Stimulated activated naive B cell treated with anti-CD40 and anti-IgM and Interleukin-4, amounts not matched to agents 10 μg/mL and 1 μg/mL and 100 μg/mL, for 72 hours (primary cell): Measurements from ENCODE around the gene PLPPR3.
A peak's percentile ranks its signal among the peaks of the same experiment; 100 is the strongest.
"Not testable (repeated sequence)": the region's sequence is repeated elsewhere in the genome, so short reads cannot be mapped to it uniquely, and the experiment has no call there.

Experiments
- ATAC-seq, 2 donors: fragments of 150-1000 bp; cut with Tn5 transposase; replicated peaks; 2 replicates each; pipeline ENCODE4 v1.10.0; 2021; ENCODE audit warnings: moderate library complexity in 1 of 2
- DNase-seq: peaks from one replicate; pipeline ENCODE4 v3.0.0; 2021
- H3K27ac Mint-ChIP-seq: one replicate; pipeline ENCODE4 v1.8.0; 2022; ENCODE audit warnings: mild to moderate bottlenecking, mixed read lengths
- H3K27me3 Mint-ChIP-seq, 2 donors: one replicate each; pipeline ENCODE4 v1.8.0; 2022; ENCODE audit warnings: mixed read lengths in 2 of 2
- H3K36me3 Mint-ChIP-seq, 2 donors: one replicate each; pipeline ENCODE4 v1.8.0; 2022; ENCODE audit warnings: mixed read lengths in 2 of 2, mild to moderate bottlenecking in 1 of 2
- H3K4me1 Mint-ChIP-seq, 2 donors: one replicate each; pipeline ENCODE4 v1.8.0; 2022; ENCODE audit warnings: mixed read lengths in 2 of 2, mild to moderate bottlenecking in 1 of 2
- H3K4me3 Mint-ChIP-seq, 2 donors: one replicate each; pipeline ENCODE4 v1.8.0; 2022; ENCODE audit warnings: mild to moderate bottlenecking in 2 of 2, mixed read lengths in 2 of 2, moderate library complexity in 1 of 2
- H3K9me3 Mint-ChIP-seq, 2 donors: one replicate each; pipeline ENCODE4 v1.8.0; 2022; ENCODE audit warnings: mixed read lengths in 2 of 2, mild to moderate bottlenecking in 1 of 2

The PLPPR3 gene

DNA sequence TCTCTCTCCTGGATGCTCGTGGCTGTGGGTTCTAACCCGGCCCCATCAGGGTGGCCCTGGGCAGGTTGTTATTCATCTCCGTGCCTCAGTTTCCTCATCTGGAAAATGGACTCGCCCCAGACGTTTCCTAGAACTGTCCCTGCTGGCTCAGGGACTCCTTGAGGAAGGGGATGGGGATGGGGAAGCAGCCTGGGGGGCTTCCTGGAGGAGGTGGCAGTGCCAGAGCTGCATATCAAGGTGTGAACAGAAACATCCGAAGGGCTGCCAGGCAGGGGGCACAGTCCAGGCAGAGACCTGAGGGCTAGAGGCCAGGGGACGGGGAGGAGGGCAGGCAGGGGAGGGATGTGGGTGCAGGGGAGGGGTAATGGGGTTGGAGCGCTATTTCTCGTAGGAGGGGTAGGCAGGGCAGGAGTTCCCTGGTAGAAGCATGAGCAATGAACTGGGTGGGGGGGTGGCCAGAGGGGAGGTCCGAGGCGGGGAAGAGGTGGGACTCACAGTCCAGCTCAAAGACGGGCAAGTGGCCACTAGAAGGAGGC lies 26.7 kb upstream of the PLPPR3 start:
- H3K9me3 Mint-ChIP-seq = no peaks in the 10 kb centered on the region
- H3K4me3 Mint-ChIP-seq = no peak overlapping the region
- no peak for DNase-seq
- no peak overlapping the region for H3K27ac Mint-ChIP-seq
- peaks cover 6 to 12% of the 10 kb centered on the region in 2 donors for H3K4me1 Mint-ChIP-seq
- H3K36me3 Mint-ChIP-seq = peaks cover 0 to 4% of the 10 kb centered on the region in 2 donors
- H3K27me3 Mint-ChIP-seq = peaks cover 47 to 80% of the 10 kb centered on the region in 2 donors
- ATAC-seq = no peak

DNA sequence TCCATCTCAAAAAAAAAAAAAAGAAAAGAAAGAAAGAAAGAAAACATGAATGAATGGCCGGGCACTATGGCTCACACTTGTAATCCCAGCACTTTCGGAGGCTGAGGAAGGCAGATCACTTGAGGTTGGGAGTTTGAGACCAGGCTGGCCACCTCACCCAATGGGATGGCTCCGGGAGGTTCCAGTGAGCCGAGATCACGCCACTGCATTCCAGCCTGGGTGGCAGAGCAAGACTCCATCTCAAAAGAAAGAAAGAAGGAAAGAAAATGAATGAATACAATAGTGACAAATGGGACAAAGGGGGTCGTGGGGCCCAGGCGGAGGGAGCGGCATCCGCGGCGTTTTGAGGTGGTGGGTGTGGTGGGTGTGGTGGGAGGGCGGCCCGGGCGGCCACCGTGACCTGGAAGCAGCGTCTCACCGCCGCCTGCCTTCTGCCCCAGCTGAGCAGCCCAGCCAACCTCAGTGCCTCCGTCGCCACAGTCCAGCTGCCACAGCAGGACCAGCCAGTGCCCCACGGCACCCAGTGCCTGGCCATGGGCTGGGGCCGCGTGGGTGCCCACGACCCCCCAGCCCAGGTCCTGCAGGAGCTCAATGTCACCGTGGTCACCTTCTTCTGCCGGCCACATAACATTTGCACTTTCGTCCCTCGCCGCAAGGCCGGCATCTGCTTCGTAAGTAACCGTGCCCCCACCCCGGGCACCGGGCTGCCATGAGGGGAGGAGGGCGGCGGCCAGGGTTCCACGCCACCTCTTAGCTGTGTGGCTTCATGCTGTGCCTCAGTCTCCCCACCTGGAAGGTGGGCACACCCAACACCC lies 24.2 kb upstream of the PLPPR3 start:
- Mint-ChIP-seq H3K36me3 (peaks cover 0 to 8% of the 10 kb centered on the region in 2 donors), H3K27me3 (peaks cover 53 to 75% of the 10 kb centered on the region in 2 donors), H3K4me1 (peaks cover 11 to 12% of the 10 kb centered on the region in 2 donors), H3K9me3 (peaks cover 0 to 5% of the 10 kb centered on the region in 2 donors), H3K27ac (no peak overlapping the region), H3K4me3 (no peak overlapping the region)
- no peak for ATAC-seq
- DNase-seq = no peak

- peak overlapping the region in 1 of 2 donors; percentile 74 for H3K4me3 Mint-ChIP-seq
- peaks cover 0 to 8% of the 10 kb centered on the region in 2 donors for H3K36me3 Mint-ChIP-seq
- peak overlapping the region; percentile 80 for H3K27ac Mint-ChIP-seq
- H3K4me1 Mint-ChIP-seq = peaks cover 12 to 13% of the 10 kb centered on the region in 2 donors
- ATAC-seq = peak in 1 of 2 donors; percentile 20
- H3K9me3 Mint-ChIP-seq = peaks cover 0 to 5% of the 10 kb centered on the region in 2 donors
- H3K27me3 Mint-ChIP-seq = peaks cover 49 to 64% of the 10 kb centered on the region in 2 donors
- DNase-seq = no peak
Measured at GRCh38 chr19:844546-844971, 22.8 kb upstream of the PLPPR3 start.

GRCh38 chr19:843836-844545 lies 22.2 kb upstream of the PLPPR3 start:
- H3K4me3 Mint-ChIP-seq = peak overlapping the region in 1 of 2 donors; percentile 74
- ATAC-seq (no peak), DNase-seq (no peak)
- peaks cover 12 to 14% of the 10 kb centered on the region in 2 donors for H3K4me1 Mint-ChIP-seq
- peak overlapping the region; percentile 80 for H3K27ac Mint-ChIP-seq
- peaks cover 0 to 5% of the 10 kb centered on the region in 2 donors for H3K9me3 Mint-ChIP-seq
- peaks cover 52 to 64% of the 10 kb centered on the region in 2 donors for H3K27me3 Mint-ChIP-seq
- H3K36me3 Mint-ChIP-seq = peaks cover 0 to 8% of the 10 kb centered on the region in 2 donors

- ATAC-seq (peak in 1 of 2 donors; percentile 44), DNase-seq (no peak)
- Mint-ChIP-seq H3K27me3 (peaks cover 53 to 62% of the 10 kb centered on the region in 2 donors), H3K36me3 (peaks cover 0 to 8% of the 10 kb centered on the region in 2 donors), H3K9me3 (peaks cover 0 to 5% of the 10 kb centered on the region in 2 donors), H3K4me1 (peaks cover 12 to 14% of the 10 kb centered on the region in 2 donors), H3K4me3 (no peak overlapping the region), H3K27ac (peak overlapping the region; percentile 25)
Measured at GRCh38 chr19:843180-843835, 21.6 kb upstream of the PLPPR3 start.

GRCh38 chr19:842802-843179 lies 21.0 kb upstream of the PLPPR3 start:
- not testable (repeated sequence) for DNase-seq, H3K27ac Mint-ChIP-seq, H3K36me3 Mint-ChIP-seq, H3K9me3 Mint-ChIP-seq, H3K4me3 Mint-ChIP-seq, ATAC-seq
- Mint-ChIP-seq H3K4me1 (peaks cover 12 to 14% of the 10 kb centered on the region in 2 donors), H3K27me3 (peaks cover 47 to 57% of the 10 kb centered on the region in 2 donors)

DNA sequence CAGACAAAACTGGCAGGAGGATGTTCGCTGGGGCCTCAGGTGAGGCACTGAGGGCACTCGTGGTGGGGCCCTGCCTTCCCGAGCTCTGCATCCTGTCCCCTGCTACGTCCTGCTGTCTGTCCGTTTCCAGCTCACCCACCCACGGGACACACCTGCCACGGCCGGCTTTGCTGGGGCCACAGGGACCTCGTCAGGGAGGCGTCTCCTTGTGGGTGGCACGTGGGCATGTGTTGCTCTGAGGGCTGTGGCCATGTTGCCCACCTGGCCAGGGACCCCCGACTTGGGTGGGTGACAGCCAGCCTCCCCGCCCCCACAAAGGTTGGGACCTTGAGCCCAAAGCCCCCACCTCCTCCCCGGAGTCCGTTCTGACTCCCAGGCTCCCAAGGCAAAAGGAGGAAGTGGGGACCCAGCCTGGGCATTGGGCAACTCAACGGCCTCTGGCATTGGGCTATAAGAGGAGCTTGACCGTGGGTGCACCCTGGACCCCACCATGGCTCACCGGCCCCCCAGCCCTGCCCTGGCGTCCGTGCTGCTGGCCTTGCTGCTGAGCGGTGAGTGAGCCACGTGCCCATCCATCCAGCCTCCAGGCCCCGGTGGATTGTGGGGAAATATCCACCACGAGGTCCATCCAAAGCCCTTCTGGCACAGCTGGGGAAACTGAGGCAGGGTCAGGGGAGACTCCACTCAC lies 18.9 kb upstream of the PLPPR3 start, which contains the start of gene PRTN3:
PRTN3 (plus strand) TSS at position 481 of the 688 bp plus-strand sequence; CDS start at position 491, 10 bp downstream.
- DNase-seq = no peak
- Mint-ChIP-seq H3K4me3 (no peak within 1 kb of the TSS), H3K27ac (no peak within 1 kb of the TSS), H3K27me3 (peaks cover 50% of the 10 kb centered on the region in 2 donors), H3K36me3 (peaks cover 0 to 8% of the 10 kb centered on the region in 2 donors), H3K9me3 (peaks cover 0 to 5% of the 10 kb centered on the region in 2 donors), H3K4me1 (peaks cover 11 to 13% of the 10 kb centered on the region in 2 donors)
- ATAC-seq = no peak

DNA sequence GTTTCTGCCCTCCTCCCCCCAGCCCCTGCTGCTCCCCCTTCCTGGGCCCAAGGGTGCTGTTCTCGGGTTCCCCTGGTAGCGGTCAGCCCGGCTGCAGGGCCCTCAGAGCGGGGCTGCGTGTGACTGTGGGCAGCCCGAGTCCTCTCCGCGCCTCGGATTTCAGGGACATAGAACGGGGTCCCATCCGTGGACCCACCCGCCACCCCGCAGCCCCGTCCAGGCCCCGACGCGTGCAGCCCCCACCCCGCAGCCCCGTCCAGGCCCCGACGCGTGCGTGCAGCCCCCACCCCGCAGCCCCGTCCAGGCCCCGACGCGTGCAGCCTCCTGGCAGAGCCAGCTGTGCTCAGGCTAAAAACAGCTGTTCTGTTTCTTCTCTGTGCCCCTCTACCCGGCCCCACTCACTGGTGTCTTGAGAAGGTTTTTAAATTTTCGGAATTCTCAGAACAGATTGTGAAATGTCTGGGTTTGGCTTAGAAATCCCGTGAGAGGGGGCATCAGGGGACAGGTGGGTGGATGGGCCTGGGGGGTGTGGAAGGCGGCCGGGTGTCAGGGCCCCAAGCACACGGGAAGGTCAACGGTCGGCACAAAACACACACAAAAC lies 13.6 kb upstream of the PLPPR3 start:
- no peak overlapping the region for H3K27ac Mint-ChIP-seq
- no peak overlapping the region for H3K4me3 Mint-ChIP-seq
- ATAC-seq (no peak), DNase-seq (no peak)
- no peaks in the 10 kb centered on the region for H3K36me3 Mint-ChIP-seq
- H3K4me1 Mint-ChIP-seq = peaks cover 0 to 3% of the 10 kb centered on the region in 2 donors
- H3K9me3 Mint-ChIP-seq = no peaks in the 10 kb centered on the region
- peaks cover 35 to 36% of the 10 kb centered on the region in 2 donors for H3K27me3 Mint-ChIP-seq

- Mint-ChIP-seq H3K36me3 (no peaks in the 10 kb centered on the region), H3K27ac (peak overlapping the region; percentile 62), H3K27me3 (peaks cover 36 to 37% of the 10 kb centered on the region in 2 donors), H3K4me1 (peaks cover 0 to 4% of the 10 kb centered on the region in 2 donors), H3K4me3 (no peak overlapping the region), H3K9me3 (no peaks in the 10 kb centered on the region)
- ATAC-seq = no peak
- DNase-seq = no peak
Measured at GRCh38 chr19:834216-834615, 12.5 kb upstream of the PLPPR3 start.

DNA sequence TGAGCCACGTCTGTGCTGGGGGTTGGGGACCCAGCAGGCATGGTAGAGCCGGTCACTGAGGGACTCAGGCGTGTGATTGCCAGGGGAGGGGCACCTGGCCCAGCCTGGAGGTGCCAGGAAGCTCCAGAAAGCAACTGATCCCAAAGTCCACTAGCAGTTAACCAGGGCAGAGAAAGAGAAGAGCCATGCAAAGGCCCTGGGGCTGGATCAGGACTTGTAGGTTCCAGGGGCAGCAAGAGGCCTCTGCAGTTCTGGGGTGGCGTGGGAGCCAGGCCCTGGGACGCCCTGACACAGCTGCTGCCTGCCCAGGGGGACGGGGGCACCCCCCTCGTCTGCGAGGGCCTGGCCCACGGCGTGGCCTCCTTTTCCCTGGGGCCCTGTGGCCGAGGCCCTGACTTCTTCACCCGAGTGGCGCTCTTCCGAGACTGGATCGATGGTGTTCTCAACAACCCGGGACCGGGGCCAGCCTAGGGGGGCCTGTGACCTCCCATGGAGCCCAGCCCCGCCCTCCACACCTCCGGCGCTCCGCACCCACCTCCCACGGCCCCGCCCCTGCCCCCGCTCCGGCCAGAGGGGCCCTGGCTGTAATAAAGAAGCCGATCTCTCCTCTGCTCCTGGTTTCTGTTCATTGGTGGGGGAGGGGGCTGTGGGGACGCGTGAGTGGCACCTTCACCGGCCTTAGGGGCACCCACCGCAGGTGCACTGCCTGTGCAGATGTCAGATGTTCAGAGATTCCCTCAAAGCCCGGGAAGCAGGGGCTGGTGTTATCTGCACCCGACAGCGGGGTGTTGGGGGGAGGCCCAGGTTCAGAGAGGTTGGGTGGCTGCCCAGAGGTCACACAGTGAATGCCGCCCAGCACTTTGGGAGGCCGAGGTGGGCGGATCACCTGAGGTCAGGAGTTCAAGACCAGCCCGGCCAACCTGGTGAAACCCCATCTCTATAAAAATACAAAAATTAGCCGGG lies 9.9 kb upstream of the PLPPR3 start:
- H3K4me3 Mint-ChIP-seq = no peak overlapping the region
- no peaks in the 10 kb centered on the region for H3K9me3 Mint-ChIP-seq
- H3K36me3 Mint-ChIP-seq = no peaks in the 10 kb centered on the region
- ATAC-seq (no peak), DNase-seq (no peak)
- H3K4me1 Mint-ChIP-seq = peaks cover 0 to 4% of the 10 kb centered on the region in 2 donors
- peaks cover 25 to 44% of the 10 kb centered on the region in 2 donors for H3K27me3 Mint-ChIP-seq
- no peak overlapping the region for H3K27ac Mint-ChIP-seq

- no peaks in the 10 kb centered on the region for H3K36me3 Mint-ChIP-seq
- peaks cover 15 to 39% of the 10 kb centered on the region in 2 donors for H3K27me3 Mint-ChIP-seq
- H3K4me1 Mint-ChIP-seq = peaks cover 0 to 4% of the 10 kb centered on the region in 2 donors
- DNase-seq (no peak), ATAC-seq (peak in 1 of 2 donors; percentile 48)
- no peaks in the 10 kb centered on the region for H3K9me3 Mint-ChIP-seq
- H3K4me3 Mint-ChIP-seq = no peak overlapping the region
- no peak overlapping the region for H3K27ac Mint-ChIP-seq
Measured at GRCh38 chr19:829129-829758, 7.5 kb upstream of the PLPPR3 start.
